Activated CD4-positive, alpha-beta T cell treated with anti-CD3 and anti-CD28 coated beads, Interleukin-2, amount 50 U/mL, for 4 hours (primary cell): Measurements from ENCODE around the gene POLR1B.
A peak's percentile ranks its signal among the peaks of the same experiment; 100 is the strongest.
"Not testable (repeated sequence)": the region's sequence is repeated elsewhere in the genome, so short reads cannot be mapped to it uniquely, and the experiment has no call there.

ENCODE experiments used
- DNase-seq, 2 experiments: peaks; one replicate each; pipeline ENCODE4 v3.0.0-alpha.2; 2020

Gene POLR1B

DNA sequence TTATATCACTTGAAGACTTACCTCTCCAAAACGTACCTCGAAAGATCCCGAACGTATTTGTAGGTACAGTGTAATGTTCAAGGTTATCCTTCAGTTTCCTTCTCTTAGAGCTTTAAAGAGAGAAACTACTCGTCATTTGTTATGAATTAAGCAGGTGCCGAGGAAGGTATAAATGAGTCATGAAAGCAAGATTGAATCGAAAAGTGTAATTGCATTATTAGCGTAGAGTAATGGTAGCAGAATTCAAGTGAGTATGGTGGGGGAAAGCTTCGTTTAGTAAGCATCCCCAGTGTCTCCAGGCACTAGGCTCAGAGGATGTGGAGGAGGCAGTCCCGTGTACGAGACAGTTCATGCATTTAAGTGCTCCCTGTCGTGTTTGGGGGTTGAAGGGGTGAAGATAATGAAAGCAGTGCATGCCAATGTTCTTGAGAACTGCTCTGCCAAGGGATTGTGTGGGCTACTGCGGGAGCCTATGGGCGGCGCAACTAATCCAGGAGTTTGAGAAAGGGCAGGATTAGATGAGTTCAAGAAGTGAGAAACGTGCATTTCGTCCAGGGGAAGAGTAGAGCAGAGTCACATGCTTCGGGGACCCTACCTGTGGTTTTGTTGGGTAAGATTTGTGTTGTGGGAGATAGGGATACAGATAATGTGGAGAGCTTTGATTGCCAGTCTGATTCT, 858 bp downstream of the POLR1B start:
- no peak for DNase-seq

DNA sequence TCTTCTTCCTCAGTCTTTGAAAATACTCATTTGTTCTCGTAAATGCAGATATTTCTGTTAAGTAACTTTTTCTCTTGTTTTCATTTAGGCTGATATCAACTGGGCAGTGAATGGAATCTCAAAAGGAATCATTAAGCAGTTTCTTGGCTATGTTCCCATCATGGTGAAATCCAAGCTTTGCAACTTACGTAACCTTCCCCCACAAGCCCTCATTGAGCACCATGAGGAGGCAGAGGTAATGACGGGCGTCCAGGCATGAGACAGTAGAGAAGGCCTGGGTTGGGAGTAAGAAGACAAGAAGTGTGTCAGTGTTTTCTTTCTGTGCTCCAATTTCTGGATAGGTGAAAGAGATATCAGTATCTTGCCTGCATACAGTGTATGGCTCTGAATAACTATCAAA, 5.1 kb downstream of the POLR1B start:
- no peak for DNase-seq

GRCh38 chr2:112548980-112549379, 6.7 kb downstream of the POLR1B start:
- DNase-seq = no peak

DNA sequence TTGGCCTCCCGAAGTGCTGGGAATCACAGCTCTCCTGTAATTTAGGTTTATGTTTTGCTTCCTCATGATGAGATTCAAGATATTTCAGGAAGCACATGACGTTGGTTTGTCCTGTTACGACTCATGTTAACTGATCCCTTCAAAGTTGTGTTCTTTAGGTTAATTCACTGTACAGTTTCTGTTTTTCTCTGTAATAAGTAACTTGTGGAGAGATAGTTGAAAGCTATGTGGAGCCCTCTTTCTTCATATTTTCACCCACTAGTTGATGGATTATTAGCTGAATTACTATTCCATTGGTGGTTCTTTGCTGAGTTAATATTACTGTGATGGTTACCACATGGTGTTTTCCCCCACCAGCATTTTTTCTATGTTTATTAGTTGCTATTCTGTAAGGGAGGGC, 23.8 kb downstream of the POLR1B start:
- no peak for DNase-seq

GRCh38 chr2:112566508-112566907, 24.2 kb downstream of the POLR1B start:
- DNase-seq = not testable (repeated sequence)

DNA sequence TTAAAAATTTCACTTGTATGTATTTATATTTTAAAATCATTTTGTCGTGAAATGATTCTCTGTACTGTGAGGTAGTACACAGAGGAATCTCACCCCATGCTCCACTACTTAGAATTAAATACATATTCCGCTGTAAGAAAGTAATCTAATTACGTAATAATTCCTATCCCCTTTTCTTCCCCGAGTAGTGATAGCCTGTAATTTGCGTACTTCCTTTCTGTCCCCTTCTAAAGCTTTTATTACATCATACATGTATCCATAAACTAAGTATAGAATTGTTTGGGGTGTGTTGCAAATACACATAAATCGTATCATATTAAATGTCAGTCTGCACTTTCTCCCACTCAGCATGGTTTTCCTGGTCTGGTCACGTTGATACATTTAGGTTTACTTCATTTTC, 29.7 kb downstream of the POLR1B start:
- no peak for DNase-seq

- DNase-seq = no peak
Observed at GRCh38 chr2:112577756-112578155, 35.5 kb downstream of the POLR1B start.

GRCh38 chr2:112579241-112579640, 37.0 kb downstream of the POLR1B start:
- no peak for DNase-seq

DNA sequence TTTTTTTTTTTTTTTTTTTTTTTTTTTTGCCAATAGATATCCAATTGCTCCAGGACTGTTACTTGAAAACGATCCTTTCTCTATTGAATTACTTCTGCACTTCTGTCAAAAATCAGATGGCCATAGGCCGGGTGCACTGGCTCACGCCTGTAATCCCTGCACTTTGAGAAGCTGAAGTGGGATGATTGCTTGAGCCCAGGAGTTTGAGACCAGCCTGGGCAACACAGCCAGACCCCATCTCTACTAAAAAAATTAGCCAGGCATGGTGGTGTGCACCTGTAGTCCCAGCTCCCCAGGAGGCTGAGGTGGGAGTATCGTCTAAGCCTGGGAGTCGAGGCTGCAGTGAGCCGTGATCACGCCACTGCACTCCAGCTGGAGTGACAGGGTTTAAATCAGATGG, 37.8 kb downstream of the POLR1B start:
- no peak for DNase-seq

DNA sequence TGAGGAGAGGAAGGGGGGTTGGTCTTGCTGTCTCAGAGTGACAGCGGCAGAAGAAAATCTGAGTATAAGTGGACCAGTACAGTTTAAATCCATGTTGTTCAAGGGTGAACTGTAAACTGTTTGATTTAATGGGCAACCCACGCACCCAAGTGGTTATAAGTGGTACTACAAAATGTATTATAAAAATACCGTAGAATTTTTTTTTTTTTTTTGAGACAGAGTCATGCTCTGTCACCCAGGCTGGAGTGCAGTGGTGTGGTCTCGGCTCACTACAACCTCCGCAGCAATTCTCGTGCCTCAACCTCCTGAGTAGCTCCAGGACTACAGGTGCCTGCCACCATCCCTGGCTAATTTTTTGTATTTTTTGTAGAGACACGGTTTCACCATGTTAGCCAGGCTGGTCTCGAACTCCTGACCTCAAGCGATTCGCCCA, 40.1 kb downstream of the POLR1B start:
- DNase-seq = peak; percentile 7 to 22

- DNase-seq = no peak
Observed at GRCh38 chr2:112583497-112584133, 41.4 kb downstream of the POLR1B start.

DNA sequence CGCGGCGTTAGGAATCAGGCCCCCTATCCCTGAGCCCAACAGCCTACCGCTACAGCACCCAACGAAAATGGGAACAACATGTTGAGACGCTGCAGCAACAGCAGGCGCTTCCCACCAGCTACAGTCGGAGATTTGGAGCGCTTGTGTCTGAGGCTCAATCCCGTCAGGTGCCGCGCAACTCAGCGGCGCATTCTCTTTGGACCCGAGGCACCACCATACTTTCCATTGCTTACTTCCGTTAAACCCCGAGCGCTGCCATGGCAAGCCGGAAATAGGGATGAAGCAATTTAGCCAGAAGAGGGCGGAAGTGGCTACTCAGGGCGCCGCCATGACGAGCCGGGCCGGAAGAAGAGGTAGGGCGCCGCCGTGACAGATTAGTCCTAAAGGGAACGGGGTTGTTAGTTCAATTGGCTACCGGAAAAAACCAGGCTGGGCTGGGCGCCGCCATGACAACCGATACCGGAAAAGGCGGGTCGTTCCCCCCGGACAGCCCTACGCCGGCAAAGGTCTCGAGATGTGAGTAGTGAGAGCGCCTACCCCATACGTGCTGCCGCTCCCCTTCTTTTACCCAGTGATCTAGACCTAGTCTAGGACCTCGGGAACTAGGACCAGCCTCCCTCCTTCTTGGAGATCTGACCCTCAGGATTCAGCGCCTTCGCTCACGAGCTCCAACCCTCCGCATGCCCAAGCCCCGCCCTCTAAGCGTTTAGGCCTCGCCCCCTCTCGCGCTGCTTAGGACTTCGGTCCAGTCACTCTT, 42.0 kb downstream of the POLR1B start, which contains the start of gene CHCHD5:
TSS of gene CHCHD5 (plus strand) at position 476 of the 757 bp plus-strand sequence. CDS start at position 515, 39 bp downstream.
- peak; percentile 86 to 89 for DNase-seq

DNA sequence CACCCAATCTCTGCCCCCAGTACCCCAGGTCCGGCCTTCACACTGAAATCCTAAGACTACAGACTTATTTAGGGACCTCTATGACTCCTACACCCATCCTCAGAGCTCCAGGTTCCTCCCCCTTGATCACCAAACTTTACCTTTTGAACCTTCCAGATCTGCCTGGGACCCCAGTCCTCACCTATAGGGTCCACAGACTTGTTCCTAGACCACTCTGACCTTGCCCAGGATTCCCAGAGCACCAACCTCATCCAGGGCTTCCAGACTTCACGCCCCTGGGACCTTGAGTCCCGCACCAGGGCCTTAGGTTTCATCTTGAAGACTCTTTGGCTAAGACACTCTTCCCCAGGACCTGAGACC, 42.6 kb downstream of the POLR1B start:
- DNase-seq = no peak

- DNase-seq = no peak
Observed at GRCh38 chr2:112585400-112585799, 43.1 kb downstream of the POLR1B start.

DNA sequence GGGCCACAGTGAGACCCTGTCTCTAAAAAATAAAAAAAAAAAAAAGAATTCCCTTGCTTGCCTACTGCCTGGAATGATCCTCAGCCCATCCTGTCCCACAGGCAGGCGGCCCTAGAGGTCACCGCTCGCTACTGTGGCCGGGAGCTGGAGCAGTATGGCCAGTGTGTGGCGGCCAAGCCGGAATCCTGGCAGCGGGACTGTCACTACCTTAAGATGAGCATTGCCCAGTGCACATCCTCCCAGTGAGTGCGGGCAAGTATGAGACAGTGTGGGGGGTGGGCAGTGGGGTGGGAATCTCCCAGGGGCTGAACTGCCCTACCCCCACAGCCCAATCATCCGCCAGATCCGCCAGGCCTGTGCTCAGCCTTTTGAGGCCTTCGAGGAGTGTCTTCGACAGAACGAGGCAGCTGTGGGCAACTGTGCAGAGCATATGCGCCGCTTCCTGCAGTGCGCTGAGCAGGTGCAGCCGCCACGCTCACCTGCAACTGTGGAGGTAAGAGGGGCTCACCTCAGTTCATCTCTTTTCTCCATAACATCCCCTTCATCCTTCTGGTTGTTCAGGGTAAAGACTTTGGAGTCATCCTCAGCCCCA, 43.7 kb downstream of the POLR1B start:
- no peak for DNase-seq

GRCh38 chr2:112588611-112589045, 46.4 kb downstream of the POLR1B start:
- DNase-seq = no peak

DNA sequence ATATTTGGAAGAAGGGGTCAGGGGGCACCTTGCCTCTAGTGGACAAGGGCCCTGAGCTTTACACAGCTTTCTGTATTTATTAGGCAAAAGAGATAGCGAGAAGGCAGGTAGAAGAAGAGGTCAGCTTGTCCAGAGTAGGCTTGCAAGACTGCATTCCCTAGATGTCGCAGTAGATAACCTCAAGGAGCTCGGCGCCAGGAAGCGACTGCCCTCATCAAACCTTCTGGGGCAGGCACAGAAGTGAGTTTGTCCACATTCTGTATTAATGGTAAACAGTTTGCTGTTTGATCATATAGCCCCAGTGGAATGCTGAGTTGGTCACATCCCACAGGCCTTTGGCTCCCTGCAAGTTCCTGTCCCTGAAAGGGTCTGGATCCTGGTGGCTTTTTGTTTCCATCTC, 49.1 kb downstream of the POLR1B start:
- no peak for DNase-seq

DNA sequence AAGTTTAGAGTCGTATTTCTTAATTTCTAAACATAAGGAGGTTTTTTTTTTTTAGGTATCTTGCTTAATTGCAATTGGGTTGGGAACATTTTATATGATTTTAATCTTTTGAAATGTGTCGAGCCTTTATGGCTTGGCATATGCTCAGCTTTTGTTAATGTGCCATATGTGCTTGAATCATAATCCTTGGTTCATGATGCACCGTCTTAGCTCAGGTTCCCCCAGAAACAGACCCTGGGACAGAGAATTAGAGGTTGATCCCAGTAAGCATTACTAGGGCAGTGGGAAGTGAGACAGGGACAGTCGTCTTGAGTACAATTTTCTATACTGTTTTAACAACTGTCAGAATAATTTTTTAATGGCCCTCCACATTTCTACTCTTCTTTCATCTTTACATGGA, 51.5 kb downstream of the POLR1B start:
- DNase-seq = no peak

- no peak for DNase-seq
Observed at GRCh38 chr2:112597537-112598322, 55.5 kb downstream of the POLR1B start.

GRCh38 chr2:112600634-112601033, 58.4 kb downstream of the POLR1B start:
- no peak for DNase-seq

DNA sequence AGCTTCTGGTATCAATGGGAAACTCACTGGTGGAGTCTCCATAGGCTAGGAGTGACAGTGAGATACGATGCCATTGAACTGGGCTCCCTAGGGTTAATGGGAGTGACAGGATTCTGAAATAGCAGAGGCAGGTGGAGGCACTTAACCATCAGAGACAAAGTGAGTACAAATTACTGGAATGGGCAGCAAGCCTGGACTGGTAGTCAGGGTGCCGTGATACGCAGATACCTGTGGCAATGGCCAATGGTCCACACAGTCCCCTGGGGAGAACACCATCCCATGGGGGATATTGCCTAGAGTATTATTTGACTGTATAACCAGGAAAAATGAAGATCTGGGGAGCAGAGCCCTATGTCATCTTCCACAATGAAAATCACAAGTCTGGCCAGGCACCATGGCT, 59.5 kb downstream of the POLR1B start:
- no peak for DNase-seq

- no peak for DNase-seq
Observed at GRCh38 chr2:112602917-112603316, 60.7 kb downstream of the POLR1B start.

GRCh38 chr2:112603731-112604130, 61.5 kb downstream of the POLR1B start:
- no peak for DNase-seq
